ENCODE results near the gene MAN2A2.
"Not testable (repeated sequence)": the region's sequence is repeated elsewhere in the genome, so short reads cannot be mapped to it uniquely, and the experiment has no call there.

MAN2A2 gene

GRCh38 chr15:90914305-90915080 lies 11.4 kb downstream of the MAN2A2 start:
- TF ChIP-seq JUND (IDR thresholded peaks at IDR 0.05; ENCODE audit: low read depth) = no peak
- in situ Hi-C loops (cut with HindIII; ENCODE audit: low pct_unique_long_range_greater_than_20kb, low sequenced_read_pairs) = no loop called here
- DNase-seq (ENCODE audit: low read depth in 1 of 2, low spot score in 1 of 2) = no peak

- TF ChIP-seq JUND (IDR thresholded peaks at IDR 0.05; ENCODE audit: low read depth) = no peak
- DNase-seq (ENCODE audit: low read depth in 1 of 2, low spot score in 1 of 2) = no peak
- in situ Hi-C loops (cut with HindIII; ENCODE audit: low pct_unique_long_range_greater_than_20kb, low sequenced_read_pairs) = no loop called here
Measured at GRCh38 chr15:90915216-90915807, 12.2 kb downstream of the MAN2A2 start.

- in situ Hi-C loops (cut with HindIII; ENCODE audit: low pct_unique_long_range_greater_than_20kb, low sequenced_read_pairs) = no loop called here
- no peak for TF ChIP-seq JUND (IDR thresholded peaks at IDR 0.05; ENCODE audit: low read depth)
Measured at GRCh38 chr15:90915808-90916440, 12.8 kb downstream of the MAN2A2 start.

GRCh38 chr15:90916461-90916860 lies 13.4 kb downstream of the MAN2A2 start:
- TF ChIP-seq JUND (IDR thresholded peaks at IDR 0.05; ENCODE audit: low read depth) = no peak
- no peak for DNase-seq (ENCODE audit: low read depth in 1 of 2, low spot score in 1 of 2)
- in situ Hi-C loops (cut with HindIII; ENCODE audit: low pct_unique_long_range_greater_than_20kb, low sequenced_read_pairs) = no loop called here

More at GRCh38 chr15:90915808-90916440, 12.8 kb downstream of the MAN2A2 start:
- no peak for DNase-seq (ENCODE audit: low read depth in 1 of 2, low spot score in 1 of 2)

- DNase-seq (ENCODE audit: low read depth in 1 of 2, low spot score in 1 of 2) = no peak
- TF ChIP-seq JUND (IDR thresholded peaks at IDR 0.05; ENCODE audit: low read depth) = no peak
- in situ Hi-C loops (cut with HindIII; ENCODE audit: low pct_unique_long_range_greater_than_20kb, low sequenced_read_pairs) = no loop called here
Measured at GRCh38 chr15:90917569-90917968, 14.5 kb downstream of the MAN2A2 start.

- no peak for DNase-seq (ENCODE audit: low read depth in 1 of 2, low spot score in 1 of 2)
- in situ Hi-C loops (cut with HindIII; ENCODE audit: low pct_unique_long_range_greater_than_20kb, low sequenced_read_pairs) = no loop called here
- no peak for TF ChIP-seq JUND (IDR thresholded peaks at IDR 0.05; ENCODE audit: low read depth)
Measured at GRCh38 chr15:90918034-90918788, 15.1 kb downstream of the MAN2A2 start.

GRCh38 chr15:90918835-90919234 lies 15.7 kb downstream of the MAN2A2 start:
- in situ Hi-C loops (cut with HindIII; ENCODE audit: low pct_unique_long_range_greater_than_20kb, low sequenced_read_pairs) = no loop called here
- no peak for TF ChIP-seq JUND (IDR thresholded peaks at IDR 0.05; ENCODE audit: low read depth)
- DNase-seq (ENCODE audit: low read depth in 1 of 2, low spot score in 1 of 2) = no peak

GRCh38 chr15:90921887-90922286 lies 18.8 kb downstream of the MAN2A2 start:
- in situ Hi-C loops (cut with HindIII; ENCODE audit: low pct_unique_long_range_greater_than_20kb, low sequenced_read_pairs) = no loop called here
- DNase-seq (ENCODE audit: low read depth in 1 of 2, low spot score in 1 of 2) = no peak
- no peak for TF ChIP-seq JUND (IDR thresholded peaks at IDR 0.05; ENCODE audit: low read depth)

- DNase-seq (ENCODE audit: low read depth in 1 of 2, low spot score in 1 of 2); in situ Hi-C loops (cut with HindIII; ENCODE audit: low pct_unique_long_range_greater_than_20kb, low sequenced_read_pairs): not testable (repeated sequence)
Measured at GRCh38 chr15:90922712-90923322, 19.7 kb downstream of the MAN2A2 start.

- TF ChIP-seq JUND (IDR thresholded peaks at IDR 0.05; ENCODE audit: low read depth) = no peak
- no peak for DNase-seq (ENCODE audit: low read depth in 1 of 2, low spot score in 1 of 2)
- in situ Hi-C loops (cut with HindIII; ENCODE audit: low pct_unique_long_range_greater_than_20kb, low sequenced_read_pairs) = no loop called here
Measured at GRCh38 chr15:90924375-90924774, 21.3 kb downstream of the MAN2A2 start.

- in situ Hi-C loops (cut with HindIII; ENCODE audit: low pct_unique_long_range_greater_than_20kb, low sequenced_read_pairs); DNase-seq (ENCODE audit: low read depth in 1 of 2, low spot score in 1 of 2): not testable (repeated sequence)
Measured at GRCh38 chr15:90926766-90927165, 23.7 kb downstream of the MAN2A2 start.

- in situ Hi-C loops (cut with HindIII; ENCODE audit: low pct_unique_long_range_greater_than_20kb, low sequenced_read_pairs) = not testable (repeated sequence)
Measured at GRCh38 chr15:90928106-90928505, 25.0 kb downstream of the MAN2A2 start.

More at GRCh38 chr15:90928106-90928505, 25.0 kb downstream of the MAN2A2 start:
- not testable (repeated sequence) for DNase-seq (ENCODE audit: low read depth in 1 of 2, low spot score in 1 of 2)

Measured in T47D (cell line).